GM18858 (cell line): ENCODE measurements around the gene FUZ.

Experiments
- ATAC-seq: cut with Tn5 transposase; IDR thresholded peaks from one replicate; pipeline ENCODE4 v1.9.1; 2021; ENCODE audit not compliant: unreplicated experiment

Gene FUZ

DNA sequence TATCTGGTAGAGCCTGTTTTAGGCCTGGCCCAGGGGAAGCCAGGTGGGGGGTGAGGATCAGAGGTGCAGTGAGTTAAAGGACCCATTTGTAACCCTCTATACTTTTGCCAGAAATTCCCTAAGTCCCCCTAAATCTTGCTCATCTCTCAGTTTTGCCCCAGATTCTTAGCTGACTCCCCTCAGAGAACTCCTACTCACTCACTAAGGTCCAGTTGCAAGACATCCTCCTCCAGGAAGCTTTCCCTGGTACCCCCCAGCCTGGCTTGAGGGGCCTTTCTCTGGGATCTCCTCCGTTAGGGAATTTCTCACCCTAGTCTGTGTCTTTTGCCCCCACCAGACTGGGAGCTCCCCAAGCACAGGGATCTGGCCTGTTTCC lies 51.9 kb downstream of the FUZ start:
- ATAC-seq: no peak

DNA sequence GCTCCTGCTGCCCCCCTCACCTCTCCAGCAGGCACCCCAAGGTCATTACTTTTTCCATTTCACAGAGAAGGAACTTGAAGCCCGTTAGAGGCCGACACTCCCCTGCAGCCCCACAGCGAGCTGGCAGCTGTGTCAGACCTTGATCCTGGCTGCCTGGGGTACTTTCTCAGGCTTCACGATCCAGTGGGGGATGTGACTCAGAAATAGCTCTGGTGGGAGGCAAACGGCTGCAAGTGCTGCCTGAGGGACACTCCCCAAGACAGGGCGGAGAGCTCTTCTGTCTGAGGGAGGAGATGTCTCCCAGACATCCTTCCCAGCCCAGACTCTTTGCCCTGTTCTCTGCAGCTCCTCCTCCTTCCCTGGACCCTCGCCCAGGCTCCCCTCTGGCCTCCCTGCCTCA lies 54.8 kb downstream of the FUZ start:
- ATAC-seq: no peak
